Skeletal muscle cell (primary cell): ENCODE data around the gene RETSAT.

Experiments used
- DNase-seq: peaks from one replicate; pipeline ENCODE4 v3.0.0-alpha.2; 2010; ENCODE audit warnings: low read depth
- H3K4me3 ChIP-seq: 2 replicates; pipeline ENCODE4 v1.5.1; 2011; ENCODE audit warnings: low read depth, mild to moderate bottlenecking, control low read depth, low read length, moderate library complexity

Gene RETSAT

GRCh38 chr2:85354286-85355072 lies at the start of gene RETSAT, which contains the start of gene ELMOD3:
Gene RETSAT (minus strand): TSS chr2:85354528. CDS start chr2:85354507, 21 bp downstream.
Gene ELMOD3 (plus strand): TSS chr2:85354769. CDS start chr2:85357199, 2,430 bp downstream.
- H3K4me3 ChIP-seq, result peak within 1 kb of the TSS; percentile 74
- DNase-seq, result peak; percentile 99

- DNase-seq, result no peak
- H3K4me3 ChIP-seq, result no peak overlapping the region
Observed at GRCh38 chr2:85401844-85402243, 47.5 kb upstream of the RETSAT start.

GRCh38 chr2:85401464-85401805 lies 47.1 kb upstream of the RETSAT start:
- no peak for DNase-seq
- no peak overlapping the region for H3K4me3 ChIP-seq

GRCh38 chr2:85400541-85401463 lies 46.5 kb upstream of the RETSAT start:
- H3K4me3 ChIP-seq, result no peak overlapping the region

GRCh38 chr2:85400023-85400422 lies 45.7 kb upstream of the RETSAT start:
- H3K4me3 ChIP-seq, result no peak overlapping the region
- no peak for DNase-seq

More at GRCh38 chr2:85400541-85401463, 46.5 kb upstream of the RETSAT start:
- no peak for DNase-seq

- no peak overlapping the region for H3K4me3 ChIP-seq
- no peak for DNase-seq
Observed at GRCh38 chr2:85399183-85399455, 44.8 kb upstream of the RETSAT start.

- H3K4me3 ChIP-seq, result no peak overlapping the region
- DNase-seq, result no peak
Observed at GRCh38 chr2:85398426-85399182, 44.3 kb upstream of the RETSAT start.

GRCh38 chr2:85397925-85398331 lies 43.6 kb upstream of the RETSAT start:
- H3K4me3 ChIP-seq, result no peak overlapping the region
- no peak for DNase-seq

GRCh38 chr2:85396531-85397470 lies 42.5 kb upstream of the RETSAT start:
- no peak overlapping the region for H3K4me3 ChIP-seq
- no peak for DNase-seq

GRCh38 chr2:85395912-85396475 lies 41.7 kb upstream of the RETSAT start:
- no peak overlapping the region for H3K4me3 ChIP-seq
- DNase-seq, result no peak

GRCh38 chr2:85394976-85395375 lies 40.6 kb upstream of the RETSAT start:
- no peak for DNase-seq
- H3K4me3 ChIP-seq, result no peak overlapping the region

- no peak overlapping the region for H3K4me3 ChIP-seq
- no peak for DNase-seq
Observed at GRCh38 chr2:85394261-85394681, 39.9 kb upstream of the RETSAT start.

- DNase-seq, result no peak
- H3K4me3 ChIP-seq, result no peak overlapping the region
Observed at GRCh38 chr2:85393836-85394235, 39.5 kb upstream of the RETSAT start.

- DNase-seq, result no peak
- H3K4me3 ChIP-seq, result no peak overlapping the region
Observed at GRCh38 chr2:85390941-85391669, 36.8 kb upstream of the RETSAT start.

- no peak overlapping the region for H3K4me3 ChIP-seq
- DNase-seq, result no peak
Observed at GRCh38 chr2:85388878-85389538, 34.7 kb upstream of the RETSAT start.

GRCh38 chr2:85387754-85388153 lies 33.4 kb upstream of the RETSAT start:
- DNase-seq, result no peak
- H3K4me3 ChIP-seq, result no peak overlapping the region

- H3K4me3 ChIP-seq, result no peak overlapping the region
- DNase-seq, result no peak
Observed at GRCh38 chr2:85385746-85386145, 31.4 kb upstream of the RETSAT start.
